Fibroblast of lung (primary cell): ENCODE measurements around the gene UGT3A2. TPM values are rescaled to one million over a fixed set of nuclear protein-coding genes. Genes with fewer than 3 reads are reported as not detected.

Experiments used
- DNase-seq, 2 donors: peaks; one replicate each; pipeline versions ENCODE4 v3.0.0 to v3.0.0-alpha.2; 2010; ENCODE audit warnings: low read depth in 2 of 2
- H2AFZ ChIP-seq: 2 replicates; pipeline ENCODE4 v1.5.1; 2012; ENCODE audit warnings: low read length, control low read depth, inconsistent platforms
- H3K27ac ChIP-seq: 2 replicates; pipeline ENCODE4 v1.5.1; 2011; ENCODE audit warnings: low read length, control low read depth; ENCODE audit not compliant: insufficient read depth
- H3K27me3 ChIP-seq: 2 replicates; pipeline ENCODE4 v1.5.1; 2011; ENCODE audit warnings: mild to moderate bottlenecking, low read length; ENCODE audit not compliant: control insufficient read depth, insufficient read depth
- H3K36me3 ChIP-seq: 2 replicates; pipeline ENCODE4 v1.5.1; 2011; ENCODE audit warnings: low read length; ENCODE audit not compliant: control insufficient read depth, insufficient read depth
- H3K4me1 ChIP-seq: 2 replicates; pipeline ENCODE4 v1.5.1; 2011; ENCODE audit warnings: low read length; ENCODE audit not compliant: control insufficient read depth, insufficient read depth; ENCODE audit errors: extremely low read depth
- H3K4me2 ChIP-seq: 2 replicates; pipeline ENCODE4 v1.5.1; 2011; ENCODE audit warnings: low read length, control low read depth; ENCODE audit not compliant: insufficient read depth; ENCODE audit errors: extremely low read depth
- H3K4me3 ChIP-seq, 4 experiments: fragments of 200-600 bp in 1 of 4; sonication (generic) in 1 of 4; replicated peaks in 1 of 4; 2 replicates each; pipeline ENCODE4 v1.5.1; 2011 to 2016; ENCODE audit warnings: low read length in 4 of 4, low read depth in 3 of 4, mild to moderate bottlenecking in 3 of 4, control low read depth in 2 of 4, inconsistent platforms in 1 of 4, mixed read lengths in 1 of 4; ENCODE audit not compliant: insufficient read depth in 1 of 4; ENCODE audit errors: control extremely low read depth in 1 of 4
- H3K79me2 ChIP-seq: 2 replicates; pipeline ENCODE4 v1.5.1; 2012; ENCODE audit warnings: mild to moderate bottlenecking, low read length, inconsistent platforms; ENCODE audit not compliant: control insufficient read depth, insufficient read depth
- H3K9ac ChIP-seq: 2 replicates; pipeline ENCODE4 v1.5.1; 2011; ENCODE audit warnings: mild to moderate bottlenecking, low read length, control low read depth; ENCODE audit not compliant: insufficient read depth
- H3K9me3 ChIP-seq: 2 replicates; pipeline ENCODE4 v1.5.1; 2012; ENCODE audit warnings: low read depth, low read length; ENCODE audit not compliant: control insufficient read depth, insufficient read depth
- H4K20me1 ChIP-seq: 2 replicates; pipeline ENCODE4 v1.5.1; 2011; ENCODE audit warnings: low read length; ENCODE audit not compliant: control insufficient read depth, insufficient read depth; ENCODE audit errors: extremely low read depth
- CTCF ChIP-seq, 2 donors: IDR thresholded peaks in 1 of 2; conservative IDR thresholded peaks in 1 of 2; 1 replicate in 1 of 2; 2 replicates in 1 of 2; pipeline ENCODE4 v1.5.1; 2011 to 2012; ENCODE audit warnings: low read length in 2 of 2, control low read depth in 1 of 2, inconsistent platforms in 1 of 2, low read depth in 1 of 2, mild to moderate bottlenecking in 1 of 2
- EZH2 ChIP-seq: IDR thresholded peaks from 2 replicates; pipeline ENCODE4 v1.5.1; 2012; ENCODE audit warnings: low read length, control low read depth, mild to moderate bottlenecking; ENCODE audit errors: missing control alignments
- polyA plus RNA-seq, 2 donors: library from polyadenylated mRNA; depleted of rRNA in 1 of 2; stranded (reverse) in 1 of 2; unstranded in 1 of 2; fragments of >200 nt; gene quantifications; 2 replicates each; pipeline ENCODE4 v1.2.1, GENCODE V29; 2011 to 2012; ENCODE audit warnings: missing spikeins in 1 of 2
- total RNA-seq: library from RNA; depleted of rRNA; stranded (reverse); fragments of >200 nt; gene quantifications from 2 replicates; pipeline ENCODE4 v1.2.1, GENCODE V29; 2014

UGT3A2 gene
- total and polyA plus RNA-seq, 2 donors (not counting 1 experiment from before 2014, with no cell fraction given) = not detected

- Histone ChIP-seq H4K20me1 (no peaks in the 10 kb centered on the region), H3K27me3 (no peaks in the 10 kb centered on the region), H3K4me2 (no peak overlapping the region), H3K4me1 (no peaks in the 10 kb centered on the region), H3K36me3 (no peaks in the 10 kb centered on the region), H3K27ac (no peak overlapping the region), H3K9me3 (no peaks in the 10 kb centered on the region), H3K4me3 (no peak overlapping the region), H3K79me2 (no peaks in the 10 kb centered on the region), H3K9ac (no peak overlapping the region), H2AFZ (no peak overlapping the region)
- no peak for DNase-seq
- no peak for TF ChIP-seq CTCF (conservative IDR thresholded peaks at IDR 0.05 in 1 of 2, IDR thresholded peaks at IDR 0.05 in 1 of 2; ENCODE audit: low read depth in 1 of 2, low read length in 2 of 2)
- TF ChIP-seq EZH2 = no peak
These were observed 59.3 kb downstream of the UGT3A2 start for GRCh38 chr5:36007366-36007765.

GRCh38 chr5:36006163-36006562 is 60.5 kb downstream of the UGT3A2 start:
- Histone ChIP-seq H3K4me1 (no peaks in the 10 kb centered on the region), H2AFZ (no peak overlapping the region), H3K27ac (no peak overlapping the region), H3K36me3 (no peaks in the 10 kb centered on the region), H4K20me1 (no peaks in the 10 kb centered on the region), H3K27me3 (no peaks in the 10 kb centered on the region), H3K9me3 (no peaks in the 10 kb centered on the region), H3K4me3 (no peak overlapping the region), H3K9ac (no peak overlapping the region), H3K4me2 (no peak overlapping the region), H3K79me2 (no peaks in the 10 kb centered on the region)
- no peak for TF ChIP-seq CTCF (conservative IDR thresholded peaks at IDR 0.05 in 1 of 2, IDR thresholded peaks at IDR 0.05 in 1 of 2; ENCODE audit: low read depth in 1 of 2, low read length in 2 of 2)
- TF ChIP-seq EZH2 = no peak
- DNase-seq = no peak

- H3K27me3 ChIP-seq = no peaks in the 10 kb centered on the region
- H3K4me2 ChIP-seq = no peak overlapping the region
- H4K20me1 ChIP-seq = no peaks in the 10 kb centered on the region
- no peaks in the 10 kb centered on the region for H3K9me3 ChIP-seq
- TF ChIP-seq EZH2 (no peak), CTCF (conservative IDR thresholded peaks at IDR 0.05 in 1 of 2, IDR thresholded peaks at IDR 0.05 in 1 of 2; ENCODE audit: low read depth in 1 of 2, low read length in 2 of 2) (no peak)
- no peak for DNase-seq
- no peaks in the 10 kb centered on the region for H3K4me1 ChIP-seq
- H3K27ac ChIP-seq = no peak overlapping the region
- H3K79me2 ChIP-seq = no peaks in the 10 kb centered on the region
- H3K4me3 ChIP-seq = no peak overlapping the region
- H3K36me3 ChIP-seq = no peaks in the 10 kb centered on the region
- H2AFZ ChIP-seq = no peak overlapping the region
- H3K9ac ChIP-seq = no peak overlapping the region
These were observed 65.7 kb downstream of the UGT3A2 start for GRCh38 chr5:36001032-36001431.
